DND-41 (cell line): ENCODE data around the gene BRD3.

Experiments used
- CTCF ChIP-seq: IDR thresholded peaks from 2 replicates; pipeline ENCODE4 v1.5.1; 2012; ENCODE audit warnings: borderline replicate concordance, low read length, moderate library complexity, mild to moderate bottlenecking; ENCODE audit not compliant: poor library complexity, severe bottlenecking; ENCODE audit errors: extremely low read depth
- EZH2 ChIP-seq: IDR thresholded peaks from 3 replicates; pipeline ENCODE4 v1.6.1; 2012; ENCODE audit warnings: borderline replicate concordance, low read depth, mild to moderate bottlenecking, moderate library complexity, low read length, inconsistent platforms; ENCODE audit not compliant: severe bottlenecking

- TF ChIP-seq CTCF = no peak
- no peak for TF ChIP-seq EZH2
Measured at GRCh38 chr9:134029248-134030226, 38.3 kb downstream of the BRD3 start.
